GM21528 (cell line): ENCODE data around the gene ATRN.
"Not testable (repeated sequence)": the region's sequence is repeated elsewhere in the genome, so short reads cannot be mapped to it uniquely, and the experiment has no call there.

ENCODE experiments used
- ATAC-seq: cut with Tn5 transposase; IDR thresholded peaks from one replicate; pipeline ENCODE4 v1.9.1; 2021; ENCODE audit warnings: mild to moderate bottlenecking, moderate library complexity; ENCODE audit not compliant: unreplicated experiment, low FRiP score

ATRN gene

DNA sequence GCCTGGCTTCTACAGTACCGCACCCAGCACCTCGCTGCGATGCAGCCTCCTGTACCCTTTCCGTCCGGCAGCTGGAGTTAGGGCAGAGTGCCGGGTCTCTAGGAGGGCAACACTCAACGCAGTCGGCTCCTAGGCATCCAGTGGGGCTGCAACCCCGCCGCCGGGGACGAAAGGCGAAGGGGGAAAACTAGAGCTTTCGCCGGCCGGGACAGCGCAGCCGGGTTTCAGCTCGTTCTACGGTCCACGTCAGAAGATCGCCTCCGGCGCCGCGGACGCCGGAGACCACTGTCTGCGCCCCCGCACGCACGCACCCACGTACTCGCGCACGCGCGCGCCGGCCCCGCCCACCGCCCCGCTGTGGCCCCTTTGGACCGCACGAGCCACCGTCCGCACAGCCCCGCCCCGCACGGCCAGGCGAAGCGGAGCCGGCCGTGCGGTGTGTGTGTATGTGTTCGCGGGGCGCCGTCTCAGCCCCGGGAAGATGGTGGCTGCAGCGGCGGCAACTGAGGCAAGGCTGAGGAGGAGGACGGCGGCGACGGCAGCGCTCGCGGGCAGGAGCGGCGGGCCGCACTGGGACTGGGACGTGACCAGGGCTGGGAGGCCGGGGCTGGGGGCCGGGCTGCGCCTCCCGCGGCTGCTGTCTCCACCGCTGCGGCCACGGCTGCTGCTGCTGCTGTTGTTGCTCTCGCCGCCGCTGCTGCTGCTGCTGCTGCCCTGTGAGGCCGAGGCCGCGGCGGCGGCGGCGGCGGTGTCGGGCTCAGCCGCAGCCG, at the start of gene ATRN:
Gene ATRN, plus strand, starts transcription at position 392 of the 770 bp plus-strand sequence. Its CDS starts 90 bp downstream, at position 482.
- peak; percentile 82 for ATAC-seq

DNA sequence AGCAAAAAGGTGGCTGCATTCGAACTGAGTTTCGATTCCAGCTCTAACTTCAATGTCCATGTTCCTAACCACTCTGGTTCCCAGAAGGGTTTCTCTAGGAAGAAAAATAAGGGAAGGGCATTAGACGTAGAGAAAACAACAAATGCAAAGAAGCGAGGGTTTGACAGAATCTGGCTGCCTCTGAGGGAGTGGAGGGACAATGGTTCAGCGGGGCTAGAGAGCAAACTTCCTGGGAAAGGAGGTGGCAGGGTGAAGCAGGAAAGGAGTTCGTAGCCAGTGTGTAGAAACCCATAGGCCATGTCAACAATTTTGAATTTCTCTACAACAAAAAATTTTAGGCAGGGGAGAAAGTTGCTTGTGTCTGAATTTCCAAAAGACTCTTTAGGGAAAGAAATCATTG, 48.8 kb upstream of the ATRN start:
- ATAC-seq = no peak

DNA sequence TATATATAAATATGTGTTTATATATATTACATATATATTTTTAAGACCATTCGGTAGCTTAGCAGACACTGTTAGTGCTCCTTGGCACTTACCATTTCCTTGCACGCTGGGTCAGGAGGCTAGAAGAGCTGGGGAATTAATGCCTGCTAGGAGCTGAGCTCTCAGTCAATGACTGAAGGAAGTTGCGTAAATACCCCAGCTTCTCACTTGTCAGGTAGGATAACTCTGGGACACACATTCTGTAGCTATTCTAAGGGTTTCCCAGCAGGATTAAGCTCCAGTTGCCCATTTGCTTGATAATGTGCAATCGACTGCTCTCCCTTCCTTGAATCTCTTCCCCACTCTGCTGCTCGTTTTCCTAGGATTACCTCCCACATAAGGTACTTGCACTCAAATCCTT, 47.7 kb upstream of the ATRN start:
- ATAC-seq = no peak

DNA sequence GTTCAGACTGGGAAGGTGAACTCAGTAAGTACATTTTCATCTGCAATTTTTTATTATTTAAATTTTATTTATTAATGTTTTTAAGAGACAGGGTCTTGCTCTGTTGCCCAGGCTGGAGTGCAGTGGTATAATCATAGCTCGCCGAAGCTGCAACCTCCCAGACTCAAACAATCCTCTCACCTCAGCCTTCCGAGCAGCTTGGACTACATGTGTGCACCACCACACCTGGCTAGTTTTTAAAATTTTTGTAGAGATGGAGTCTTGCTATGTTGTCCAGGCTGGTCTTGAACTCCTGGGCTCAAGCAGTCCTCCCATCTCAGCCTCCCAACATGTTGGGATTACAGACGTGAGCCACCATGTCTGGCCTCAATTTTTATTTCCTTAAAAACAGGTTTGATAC, 44.1 kb upstream of the ATRN start:
- not testable (repeated sequence) for ATAC-seq

DNA sequence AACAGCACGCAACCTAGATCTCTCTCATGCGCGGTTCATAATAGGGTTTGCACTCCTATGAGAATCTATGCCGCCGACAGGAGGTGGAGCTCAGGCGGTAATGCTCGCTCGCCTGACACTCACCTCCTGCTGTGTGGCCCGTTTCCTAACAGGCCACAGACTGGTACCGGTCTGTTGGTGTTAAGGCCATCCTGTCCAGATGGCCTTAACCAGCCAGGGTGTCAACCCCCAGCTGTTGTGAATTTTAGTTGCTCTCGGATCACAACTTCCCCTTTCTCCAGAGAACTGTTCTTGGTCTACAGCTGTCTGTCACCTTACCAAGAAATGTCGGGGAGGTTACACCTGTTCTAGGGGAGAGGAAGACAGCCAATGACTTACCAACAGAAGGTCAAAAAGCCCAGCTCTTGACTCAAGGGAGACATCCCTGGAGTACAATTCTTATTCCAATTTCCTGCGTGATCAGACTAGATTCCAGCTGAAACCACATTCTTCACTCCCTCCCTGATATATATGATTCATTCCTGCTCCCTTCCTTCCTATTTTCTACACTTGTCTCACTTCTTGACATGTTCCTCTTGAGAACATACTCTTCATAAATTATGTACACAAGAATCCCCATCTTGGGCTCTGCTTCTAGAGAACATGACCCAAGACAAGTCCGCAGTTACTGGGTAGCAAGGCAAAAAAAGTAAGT, 40.3 kb upstream of the ATRN start:
- ATAC-seq = peak; percentile 89

DNA sequence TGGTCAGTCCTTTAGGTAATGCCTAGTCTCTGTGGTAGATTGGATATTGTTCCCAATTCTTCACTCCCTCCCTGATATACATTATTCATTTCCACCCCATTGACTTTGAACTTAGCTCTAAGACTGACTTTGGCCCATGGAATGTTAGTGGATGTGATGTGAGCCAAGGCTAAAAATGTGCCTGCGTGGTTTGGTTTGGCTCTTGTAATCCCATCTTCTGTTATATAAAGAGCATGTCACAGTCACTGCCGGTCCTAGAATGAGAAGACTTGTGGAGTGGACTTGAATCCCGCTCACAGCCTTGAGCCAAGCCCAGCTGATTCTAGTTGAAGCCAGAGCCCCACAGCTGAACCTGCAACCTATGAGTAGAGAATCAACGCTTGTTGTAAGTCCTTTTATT, 39.7 kb upstream of the ATRN start:
- no peak for ATAC-seq

DNA sequence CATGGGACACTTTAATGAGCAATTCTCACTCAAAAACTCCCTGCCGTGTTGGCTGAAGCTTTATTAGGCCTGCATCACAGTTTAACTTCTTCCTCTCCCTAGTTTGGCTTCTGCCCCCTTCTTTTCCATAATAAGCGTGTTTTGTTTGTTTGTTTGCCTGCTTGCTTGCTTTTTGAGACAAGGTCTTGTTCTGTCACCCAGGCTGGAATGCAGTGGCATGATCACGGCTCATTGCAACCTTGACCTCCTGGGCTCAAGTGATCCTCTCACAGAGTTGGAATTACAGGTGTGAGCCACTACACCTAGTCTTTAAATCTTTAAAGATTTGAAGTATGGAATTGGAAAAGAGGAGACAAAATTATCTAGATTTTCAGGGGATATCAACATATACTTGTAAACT, 38.0 kb upstream of the ATRN start:
- no peak for ATAC-seq

DNA sequence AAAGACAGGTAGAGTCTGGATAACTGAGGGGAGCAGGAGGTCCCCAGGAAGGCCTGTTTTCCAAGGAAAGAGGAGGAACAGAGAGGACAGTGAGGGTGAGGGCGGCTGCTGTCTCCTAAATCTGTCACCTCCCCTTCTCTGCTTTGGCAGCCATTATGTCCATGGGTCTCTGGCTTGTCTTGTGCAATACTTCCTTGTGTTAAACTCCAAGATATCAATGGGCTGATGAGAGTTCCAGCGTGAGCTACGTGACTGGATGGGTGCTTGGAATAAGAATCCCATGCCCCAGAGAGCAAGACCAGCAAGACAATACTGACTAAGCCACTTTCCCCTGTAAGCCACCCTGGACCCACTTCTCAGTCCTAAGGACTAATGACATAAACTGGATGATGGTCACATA, 37.1 kb upstream of the ATRN start:
- no peak for ATAC-seq

DNA sequence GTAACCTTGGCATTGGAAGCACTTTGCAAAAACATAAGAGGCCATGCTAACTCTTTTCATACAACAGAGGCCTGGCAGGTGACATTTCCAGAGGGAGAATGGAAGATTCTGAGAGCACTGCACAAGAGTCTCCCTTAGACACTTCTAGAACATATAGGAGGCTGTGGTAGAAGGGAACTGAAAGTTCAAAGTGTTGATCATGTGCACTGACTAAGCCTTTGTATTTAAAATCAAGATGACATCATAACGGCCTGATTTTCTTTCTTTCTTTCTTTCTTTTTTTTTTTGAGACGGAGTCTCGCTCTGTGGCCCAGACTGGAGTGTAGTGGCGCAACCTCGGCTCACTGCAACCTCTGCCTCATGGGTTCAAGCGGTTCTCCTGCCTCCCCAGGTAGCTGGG, 36.6 kb upstream of the ATRN start:
- no peak for ATAC-seq

DNA sequence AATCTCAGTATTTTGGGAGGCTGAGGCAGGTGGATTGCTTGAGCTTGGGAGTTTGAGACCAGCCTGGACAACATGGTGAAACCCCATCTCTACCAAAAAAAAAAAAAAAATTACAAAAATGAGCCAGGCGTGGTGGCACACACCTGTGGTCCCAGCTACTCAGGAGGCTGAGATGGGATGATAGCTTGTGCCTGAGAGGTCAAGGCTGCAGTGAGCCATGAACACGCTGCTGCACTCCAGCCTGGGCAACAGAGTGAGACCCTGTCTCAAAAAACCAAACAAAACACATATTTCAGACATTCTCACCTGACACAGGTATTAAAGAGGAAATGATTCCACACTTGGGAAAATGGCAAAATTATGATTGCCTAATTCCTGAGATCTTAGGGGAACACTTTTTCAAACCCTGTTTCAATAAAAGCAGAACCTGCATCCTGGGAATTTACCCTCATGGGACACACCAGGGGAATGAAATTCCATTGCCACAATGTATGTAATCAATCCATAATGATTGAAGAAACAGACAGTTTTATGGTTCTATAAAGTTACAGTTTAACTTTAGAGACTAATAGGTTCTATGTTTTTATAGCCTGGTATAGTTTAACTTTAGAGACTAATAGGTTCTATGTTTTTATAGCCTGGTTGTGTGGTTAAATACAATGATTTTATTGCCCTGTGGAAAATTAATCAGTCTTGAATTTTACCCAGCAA, 33.8 kb upstream of the ATRN start:
- ATAC-seq = no peak

DNA sequence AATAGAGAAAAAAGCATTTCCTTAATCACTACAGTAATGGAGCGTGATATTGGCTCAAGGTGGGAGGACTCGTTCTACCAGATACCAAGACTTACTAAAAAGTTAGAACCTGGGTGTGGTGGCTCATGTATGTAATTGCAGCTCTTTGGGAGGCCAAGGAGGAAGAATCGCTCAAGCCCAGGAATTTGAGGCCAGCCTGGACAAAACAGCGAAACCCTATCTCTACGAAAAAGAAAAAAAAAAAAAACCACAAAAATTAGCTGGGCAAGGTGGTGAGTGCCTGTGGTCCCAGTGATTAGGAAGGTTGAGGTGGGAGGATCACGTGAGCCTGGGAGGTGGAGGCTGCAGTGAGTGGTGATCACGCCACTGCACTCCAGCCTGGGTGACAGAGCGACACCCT, 24.0 kb upstream of the ATRN start:
- ATAC-seq = no peak

DNA sequence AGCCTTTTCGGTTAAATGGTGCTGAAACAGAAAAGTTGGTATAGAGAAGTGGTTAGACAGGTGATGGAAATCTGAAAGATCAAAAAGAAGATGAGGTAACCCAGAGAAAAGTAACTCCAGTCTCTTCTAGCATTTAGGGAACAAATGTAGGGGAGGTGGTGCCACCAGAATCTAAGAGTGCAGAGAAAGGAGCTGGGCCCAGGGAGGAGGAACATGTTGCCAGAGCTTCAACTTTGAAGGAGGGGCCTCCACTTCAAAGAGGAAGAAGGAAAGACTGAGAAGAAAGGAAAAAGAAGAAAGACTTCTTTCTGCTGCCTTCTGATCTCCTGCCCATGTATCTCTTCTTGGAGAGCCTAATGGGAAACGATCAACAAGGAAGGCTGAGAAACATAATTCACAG, 23.5 kb upstream of the ATRN start:
- ATAC-seq = no peak

DNA sequence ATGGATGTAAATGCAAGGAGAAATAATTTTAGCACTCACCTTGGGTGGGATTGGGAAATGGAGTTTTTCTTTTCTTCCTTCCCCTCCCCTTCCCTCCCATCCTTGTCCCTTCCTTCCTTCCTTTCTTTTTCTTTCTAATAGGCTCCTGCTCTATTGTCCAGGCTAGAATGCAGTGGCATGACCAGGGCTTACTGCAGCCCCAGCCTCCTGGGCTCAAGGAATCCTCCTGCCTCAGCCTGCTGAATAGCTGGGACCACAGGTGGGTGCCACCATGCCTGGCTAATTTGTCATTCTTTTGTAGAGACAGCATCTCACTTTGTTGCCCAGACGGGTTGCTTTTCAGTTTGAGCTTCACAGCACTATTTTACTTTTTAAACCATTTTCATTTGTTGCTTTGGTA, 21.5 kb upstream of the ATRN start:
- no peak for ATAC-seq

DNA sequence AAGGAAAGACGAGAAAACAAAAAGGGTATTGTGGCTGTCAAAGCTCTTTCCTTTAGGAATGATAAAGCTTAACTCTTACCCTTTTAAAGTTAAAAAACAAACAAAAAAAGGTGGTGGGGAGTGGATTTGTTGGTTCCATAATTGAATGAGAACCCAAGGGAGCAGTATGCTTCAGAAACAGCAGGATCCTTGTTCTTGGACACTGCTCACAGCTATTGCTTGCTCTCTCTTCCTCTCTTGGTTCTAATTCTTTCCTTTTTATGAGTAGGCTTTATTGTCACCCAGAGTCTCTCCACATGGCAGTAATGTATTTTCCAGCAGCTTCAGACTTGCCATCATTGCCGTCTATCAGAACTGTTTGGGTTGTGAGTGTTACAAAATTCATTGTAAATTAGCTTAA, 18.7 kb upstream of the ATRN start:
- no peak for ATAC-seq

DNA sequence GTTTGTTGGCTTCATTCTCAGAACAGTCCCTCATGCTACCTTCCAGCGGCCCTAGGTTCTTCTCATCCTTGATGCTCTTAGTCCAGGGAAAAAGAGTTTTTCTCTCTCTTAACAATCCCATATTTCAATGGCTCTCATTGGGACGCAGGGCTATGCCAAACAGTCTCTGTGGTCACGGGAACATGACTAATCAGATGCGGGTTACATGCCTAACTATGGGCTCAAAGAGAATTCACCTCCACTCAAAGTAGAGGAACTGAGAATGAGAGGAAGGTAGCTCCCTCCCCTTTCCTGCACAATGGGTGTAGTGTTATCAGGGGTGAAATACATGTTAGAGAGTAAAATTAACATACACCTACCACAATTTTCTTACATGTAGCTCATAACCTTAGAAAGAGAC, 18.1 kb upstream of the ATRN start:
- no peak for ATAC-seq

DNA sequence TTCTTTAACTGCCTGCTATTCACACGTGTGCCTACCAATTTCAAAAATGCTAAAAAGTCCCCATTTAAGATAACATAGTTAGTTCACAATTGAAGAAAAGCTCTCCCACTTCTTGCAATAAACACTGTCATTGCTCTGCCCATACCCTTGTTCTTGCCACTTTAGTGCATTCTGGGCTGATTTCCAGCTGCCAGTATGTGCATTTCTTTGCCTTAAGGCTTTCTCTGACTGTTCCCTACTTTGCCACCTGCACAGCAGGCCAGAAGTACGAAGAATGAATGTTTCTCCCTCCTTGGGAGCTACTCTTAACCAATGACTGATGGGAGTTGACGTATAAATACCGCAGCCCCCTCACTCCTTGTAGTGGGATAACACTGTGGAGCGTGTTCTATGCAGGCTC, 16.0 kb upstream of the ATRN start:
- ATAC-seq = no peak

DNA sequence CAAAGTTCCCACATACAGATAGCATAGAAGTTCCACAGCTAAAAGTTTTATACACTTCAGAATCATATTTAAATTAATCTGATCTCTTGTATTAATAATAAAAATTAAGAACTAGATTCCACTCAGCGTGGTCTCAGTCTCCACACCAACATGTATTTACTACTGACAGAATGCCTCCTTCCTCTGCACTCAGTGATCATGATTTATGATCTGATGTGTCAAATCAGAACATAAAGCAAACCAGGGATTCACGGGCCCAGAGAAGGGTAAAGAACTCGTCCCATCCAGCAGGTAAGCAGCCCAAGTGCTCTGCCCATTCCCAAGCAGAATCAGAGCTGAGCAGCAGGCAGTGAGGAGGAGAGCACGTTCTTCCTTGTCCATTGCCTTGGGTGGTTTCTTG, 14.2 kb upstream of the ATRN start:
- no peak for ATAC-seq

DNA sequence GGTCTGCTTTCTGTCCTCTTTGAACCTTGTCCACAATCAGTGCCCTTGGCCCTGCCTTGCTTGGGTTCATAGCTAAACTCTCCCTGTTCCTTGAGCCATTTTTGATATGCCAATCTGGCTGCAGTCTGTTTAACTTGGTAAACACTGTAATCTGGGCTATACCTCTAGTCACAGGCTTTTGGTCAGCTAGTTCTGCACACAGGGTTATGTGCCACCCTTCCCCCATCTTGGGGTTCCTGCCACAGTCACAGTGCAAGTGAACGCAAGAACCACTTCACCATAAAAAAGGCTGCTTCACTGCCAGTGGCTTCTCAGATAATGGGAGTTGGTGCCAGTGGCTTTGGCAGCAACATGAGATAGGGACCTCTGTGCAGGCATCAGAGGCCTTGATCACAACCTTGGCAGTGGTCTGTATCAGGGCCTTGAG, 10.9 kb upstream of the ATRN start:
- ATAC-seq = no peak

DNA sequence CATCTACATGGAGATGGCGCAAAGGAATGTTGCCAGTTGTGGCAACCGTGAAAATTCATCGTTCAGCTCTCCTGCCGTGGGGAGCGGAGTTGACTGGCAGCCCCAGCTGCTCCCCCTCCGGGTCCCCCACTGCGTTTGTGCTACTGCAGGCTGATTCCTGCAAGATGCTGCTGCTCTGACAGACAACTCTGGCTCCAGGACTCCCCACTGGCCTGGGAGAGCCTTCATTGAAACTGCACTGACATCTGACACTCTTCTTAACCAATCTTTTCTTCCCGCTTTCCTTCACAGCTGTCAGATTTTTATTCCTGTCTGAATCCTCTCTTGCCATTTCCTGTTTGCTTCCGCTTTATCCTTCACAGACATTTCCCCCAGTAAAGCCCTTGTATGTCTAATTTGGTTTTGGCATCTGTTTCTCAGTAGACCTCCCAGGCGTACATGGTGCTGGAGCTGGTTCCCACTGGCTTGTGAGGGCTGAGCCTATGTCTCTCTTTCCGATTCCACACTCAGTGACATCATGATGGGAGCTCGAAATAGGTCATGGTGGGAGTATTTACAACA, 9.5 kb upstream of the ATRN start:
- ATAC-seq = no peak

DNA sequence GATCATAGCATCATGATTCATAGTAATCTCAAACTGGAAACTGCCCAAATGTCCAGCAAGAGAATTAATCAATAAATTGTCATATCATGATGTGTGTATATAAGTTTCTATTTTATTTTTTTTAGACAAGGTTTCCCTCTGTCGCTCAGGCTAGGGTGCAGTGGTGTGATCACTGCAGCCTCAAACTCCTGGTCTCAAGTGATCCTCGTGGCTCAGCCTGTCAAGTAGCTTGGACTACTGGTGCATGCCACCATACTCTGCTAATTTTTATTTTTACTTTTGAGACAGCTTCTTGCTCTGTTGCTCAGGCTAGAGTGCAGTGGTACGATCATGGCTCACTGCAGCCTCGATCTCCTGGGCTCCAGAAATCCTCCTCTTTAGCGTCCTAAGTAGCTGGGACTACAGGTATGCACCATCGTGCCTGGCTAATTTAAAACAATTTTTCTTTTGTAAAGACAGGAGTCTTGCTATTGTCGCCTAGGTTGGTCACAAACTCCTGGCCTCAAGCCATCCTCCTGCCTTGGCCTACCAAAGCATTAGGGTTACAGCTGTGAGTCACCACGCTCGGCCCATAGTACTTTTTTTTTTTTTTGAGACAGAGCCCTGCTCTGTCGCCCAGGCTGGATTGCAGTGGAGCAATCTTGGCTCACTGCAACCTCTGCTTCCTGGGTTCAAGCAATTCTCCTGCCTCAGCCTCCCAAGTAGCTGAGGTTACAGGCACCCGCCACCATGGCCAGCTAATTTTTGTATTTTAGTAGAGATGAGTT, 8.7 kb upstream of the ATRN start:
- ATAC-seq = no peak

DNA sequence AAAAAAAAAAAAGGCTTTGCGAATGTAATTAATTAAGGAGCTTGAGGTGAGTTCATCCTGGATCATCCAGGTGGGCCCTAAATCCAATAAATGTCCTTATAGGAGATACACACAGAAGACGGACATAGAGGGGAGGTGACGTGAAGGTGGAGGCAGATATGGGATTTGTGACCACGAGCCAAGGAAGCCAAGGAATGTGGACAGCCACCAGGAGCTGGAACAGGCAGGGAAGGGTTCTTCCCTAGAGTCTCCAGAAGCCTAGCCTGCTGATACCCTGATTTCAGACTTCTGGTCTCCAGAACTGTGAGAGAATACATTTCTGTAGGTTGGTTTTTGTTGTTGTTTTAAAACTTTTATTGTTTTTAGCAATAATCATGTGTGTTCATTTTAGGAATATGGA, 6.7 kb upstream of the ATRN start:
- no peak for ATAC-seq
